ENCODE measurements around the gene KDM6A.
"Not testable (repeated sequence)": the region's sequence is repeated elsewhere in the genome, so short reads cannot be mapped to it uniquely, and the experiment has no call there.

Gene KDM6A

GRCh38 chrX:45133465-45133864 lies 260.5 kb downstream of the KDM6A start:
- DNase-seq: no peak

DNA sequence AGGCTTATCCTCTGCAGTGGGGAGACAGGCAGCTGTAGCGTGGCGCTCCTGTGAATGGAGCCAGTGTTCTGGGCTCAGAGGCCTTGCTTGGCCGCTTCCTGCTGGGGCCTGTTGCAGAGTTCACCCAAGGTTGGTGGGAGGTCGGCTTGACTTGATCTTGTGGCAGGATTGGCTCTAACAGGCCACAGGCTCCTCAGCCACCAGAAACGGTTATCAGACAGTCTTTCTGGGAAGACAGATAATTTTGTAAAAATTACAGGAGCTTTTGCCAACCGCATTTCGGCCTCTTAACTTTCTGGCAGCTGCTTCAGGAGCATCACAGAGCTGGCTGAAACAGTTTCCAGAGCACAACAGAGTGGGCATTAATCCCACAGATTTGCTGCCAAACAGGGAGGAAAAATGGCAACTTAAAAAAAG lies 261.3 kb downstream of the KDM6A start:
- DNase-seq: no peak

- no peak for DNase-seq
These were observed 261.8 kb downstream of the KDM6A start for GRCh38 chrX:45134775-45135174.

GRCh38 chrX:45135391-45136075 lies 262.5 kb downstream of the KDM6A start:
- not testable (repeated sequence) for DNase-seq

DNA sequence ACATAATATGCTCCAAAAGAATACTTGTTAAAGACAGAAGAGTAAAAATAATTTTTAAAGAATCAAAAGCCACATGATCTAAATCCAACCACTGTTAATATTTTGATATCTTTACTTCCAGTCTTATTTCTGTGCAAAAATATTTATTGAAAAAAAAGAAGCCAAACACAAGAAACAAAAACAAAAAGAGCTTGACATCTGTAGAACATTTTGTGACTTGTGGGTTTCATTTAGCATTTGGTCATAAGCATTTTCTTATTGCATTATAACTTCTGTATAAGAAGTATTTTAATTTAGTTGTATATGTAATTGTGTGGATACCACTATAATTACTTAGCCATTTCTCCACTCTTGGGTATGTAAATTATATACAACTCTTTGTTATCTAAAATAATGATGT lies 264.5 kb downstream of the KDM6A start:
- DNase-seq: no peak

DNA sequence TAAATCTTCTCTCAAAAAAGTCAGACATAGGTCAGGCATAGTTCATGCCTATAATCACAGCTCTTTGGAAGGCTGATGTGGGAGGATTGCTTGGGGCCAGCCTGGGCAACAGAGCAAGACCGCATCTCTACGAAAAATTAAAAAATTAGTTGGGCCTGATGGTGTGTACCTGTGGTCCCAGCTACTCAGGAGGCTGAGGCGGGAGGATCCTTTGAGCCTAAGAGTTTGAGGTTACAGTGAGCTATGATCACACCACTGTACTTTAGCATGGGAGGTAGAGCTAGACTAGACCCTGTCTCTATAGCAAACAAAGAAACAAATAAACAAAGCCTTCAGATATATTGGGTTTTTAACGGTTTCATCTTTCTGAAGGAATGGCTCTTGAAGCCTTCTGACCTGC lies 265.5 kb downstream of the KDM6A start:
- DNase-seq: no peak

DNA sequence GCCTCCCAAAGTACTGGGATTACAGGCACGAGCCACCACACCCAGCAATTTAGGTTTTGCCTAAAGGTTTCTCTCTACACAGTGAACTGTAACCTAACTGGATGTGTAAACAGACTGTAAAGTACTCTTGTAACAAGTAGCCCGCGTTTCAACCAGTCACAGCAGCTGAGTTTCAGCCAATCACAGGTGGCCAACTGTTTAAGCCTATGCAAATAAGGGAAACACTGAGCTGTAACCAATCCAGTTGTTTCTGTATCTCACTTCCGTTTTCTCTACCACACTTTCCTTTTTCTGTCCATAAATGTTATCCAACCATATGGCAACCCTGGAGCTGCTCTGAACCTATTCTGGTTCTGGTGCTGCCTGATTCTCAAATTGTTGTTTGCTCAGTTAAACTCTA lies 267.8 kb downstream of the KDM6A start:
- DNase-seq: no peak

DNA sequence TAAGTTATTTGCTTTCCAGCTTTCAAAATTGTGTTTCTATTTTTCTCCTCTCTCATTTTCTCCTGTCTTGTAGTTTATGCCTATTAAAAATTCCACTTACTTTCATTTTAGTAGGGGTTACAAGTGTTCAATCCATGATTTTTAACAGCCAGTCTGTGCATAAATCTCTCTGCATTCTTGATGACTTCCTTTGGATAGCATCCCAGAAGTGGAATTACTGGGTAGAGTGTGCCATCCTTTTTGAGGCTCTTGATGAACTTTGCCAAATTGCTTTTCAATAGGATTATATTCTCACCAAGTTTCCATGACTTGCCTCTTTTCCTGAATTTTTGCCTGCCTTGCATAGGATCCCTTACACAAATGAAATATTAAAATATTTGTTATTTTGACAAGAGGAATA lies 269.2 kb downstream of the KDM6A start:
- no peak for DNase-seq

GRCh38 chrX:45143455-45143854 lies 270.5 kb downstream of the KDM6A start:
- no peak for DNase-seq

GRCh38 chrX:45145492-45146215 lies 272.7 kb downstream of the KDM6A start:
- no peak for DNase-seq

GRCh38 chrX:45150821-45151220 lies 277.8 kb downstream of the KDM6A start:
- DNase-seq: no peak

DNA sequence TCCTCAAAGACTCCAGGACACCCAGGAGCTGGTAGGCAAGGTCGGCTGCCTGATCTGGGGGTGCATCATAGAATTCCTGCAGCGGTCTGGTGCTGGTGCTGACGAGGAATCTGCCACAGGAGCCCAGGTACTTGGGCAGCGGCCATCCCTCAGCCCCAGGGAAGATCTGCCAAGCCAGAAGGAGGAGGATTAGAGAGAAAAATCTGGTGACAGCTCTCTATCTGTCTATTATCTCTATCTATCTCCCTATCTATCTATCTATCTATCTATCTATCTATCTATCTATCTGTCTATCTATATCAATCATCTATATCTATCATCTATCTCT lies 281.0 kb downstream of the KDM6A start:
- DNase-seq: no peak

GRCh38 chrX:45154462-45154861 lies 281.5 kb downstream of the KDM6A start:
- no peak for DNase-seq

DNA sequence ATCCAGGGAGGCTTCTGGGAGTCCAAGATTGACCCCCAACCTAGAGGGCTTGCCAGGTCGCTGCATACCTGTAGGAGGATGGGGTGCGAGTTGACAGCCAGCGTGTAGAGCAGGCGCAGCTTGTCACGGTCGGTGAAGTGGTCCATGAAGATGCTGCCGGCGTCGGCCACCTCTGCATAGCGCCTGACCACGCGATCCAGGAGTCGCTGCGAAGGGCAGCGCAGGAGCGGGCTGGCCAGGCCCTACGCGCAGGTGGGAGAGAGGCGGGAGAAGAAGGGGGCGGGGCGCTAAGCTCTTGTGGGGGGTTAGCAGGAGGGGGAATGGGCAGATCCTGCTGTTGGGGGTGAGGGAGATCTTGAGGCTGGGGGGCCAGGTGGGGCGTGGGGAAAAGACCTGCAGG lies 284.7 kb downstream of the KDM6A start:
- DNase-seq: no peak

Data from stimulated activated CD4-positive, alpha-beta T cell treated with anti-CD3 and anti-CD28 coated beads, Interleukin-4, amount 100 ng/mL, for 1 hour (primary cell).